HL-60 (cell line): ENCODE data around the gene KRT28.

Source experiments
- DNase-seq, 2 experiments: peaks; one replicate each; pipeline ENCODE4 v3.0.0-alpha.2; 2010 to 2020; ENCODE audit warnings: low read depth in 1 of 2, low spot score in 1 of 2
- H3K27ac ChIP-seq: fragments of 250-450 bp; sonication (Bioruptor Pico); replicated peaks from 2 replicates; pipeline ENCODE4 v1.5.1; 2020; ENCODE audit warnings: mild to moderate bottlenecking, moderate library complexity
- H3K27me3 ChIP-seq: fragments of 250-450 bp; sonication (Bioruptor Pico); 2 replicates; pipeline ENCODE4 v1.5.1; 2021; ENCODE audit warnings: mild to moderate bottlenecking, moderate library complexity; ENCODE audit not compliant: insufficient read depth, poor library complexity, severe bottlenecking
- H3K4me3 ChIP-seq: replicated peaks from 2 replicates; pipeline ENCODE4 v1.5.1; 2011; ENCODE audit warnings: mild to moderate bottlenecking, control low read depth, low read length; ENCODE audit not compliant: insufficient read depth
- CTCF ChIP-seq: IDR thresholded peaks from one replicate; pipeline ENCODE4 v1.5.1; 2011; ENCODE audit warnings: low read length, control low read depth, inconsistent platforms; ENCODE audit not compliant: insufficient read depth
- GABPA ChIP-seq: IDR thresholded peaks from 2 replicates; pipeline ENCODE4 v1.6.1; 2012; ENCODE audit warnings: low read depth
- POLR2AphosphoS5 ChIP-seq: IDR thresholded peaks from 2 replicates; pipeline ENCODE4 v1.6.1; 2012; ENCODE audit warnings: low read depth
- REST ChIP-seq: IDR thresholded peaks from 2 replicates; pipeline ENCODE4 v1.6.1; 2012; ENCODE audit warnings: low read depth; ENCODE audit not compliant: insufficient replicate concordance
- SPI1 ChIP-seq: IDR thresholded peaks from 2 replicates; pipeline ENCODE4 v1.6.1; 2012; ENCODE audit warnings: low read depth, mild to moderate bottlenecking, borderline replicate concordance

KRT28 gene

GRCh38 chr17:40810494-40810893 is 10.7 kb upstream of the KRT28 start:
- DNase-seq: no peak
- no peak overlapping the region for H3K4me3 ChIP-seq
- no peak overlapping the region for H3K27ac ChIP-seq
- peaks cover 30% of the 10 kb centered on the region for H3K27me3 ChIP-seq
- TF ChIP-seq CTCF: no peak
- no peak for TF ChIP-seq GABPA
- TF ChIP-seq POLR2AphosphoS5: no peak
- no peak for TF ChIP-seq SPI1
- no peak for TF ChIP-seq REST

- TF ChIP-seq REST (no peak), GABPA (no peak), POLR2AphosphoS5 (no peak), CTCF (no peak), SPI1 (no peak)
- peaks cover 30% of the 10 kb centered on the region for H3K27me3 ChIP-seq
- no peak overlapping the region for H3K27ac ChIP-seq
- DNase-seq: no peak
- H3K4me3 ChIP-seq: no peak overlapping the region
Measured at GRCh38 chr17:40809721-40810421, 10.1 kb upstream of the KRT28 start.

- Histone ChIP-seq H3K27ac (no peak overlapping the region), H3K4me3 (no peak overlapping the region), H3K27me3 (peaks cover 24% of the 10 kb centered on the region)
- DNase-seq: no peak
- TF ChIP-seq REST (peak; percentile 80), CTCF (no peak), POLR2AphosphoS5 (no peak), SPI1 (no peak), GABPA (no peak)
Measured at GRCh38 chr17:40806131-40806530, 6.4 kb upstream of the KRT28 start.
